Activated gamma-delta T cell (primary cell): ENCODE results near the gene COPB1.
"Not testable (repeated sequence)": the region's sequence is repeated elsewhere in the genome, so short reads cannot be mapped to it uniquely, and the experiment has no call there.

Experiments
- DNase-seq: peaks from one replicate; lab custom pipeline; 2025; lab: John Stamatoyannopoulos, UW
- total RNA-seq, 2 donors: gene quantifications; one replicate each; lab custom pipeline; 2026; lab: John Stamatoyannopoulos, UW

COPB1 gene
- 197 to 246 reads per million in 2 donors for total RNA-seq

DNA sequence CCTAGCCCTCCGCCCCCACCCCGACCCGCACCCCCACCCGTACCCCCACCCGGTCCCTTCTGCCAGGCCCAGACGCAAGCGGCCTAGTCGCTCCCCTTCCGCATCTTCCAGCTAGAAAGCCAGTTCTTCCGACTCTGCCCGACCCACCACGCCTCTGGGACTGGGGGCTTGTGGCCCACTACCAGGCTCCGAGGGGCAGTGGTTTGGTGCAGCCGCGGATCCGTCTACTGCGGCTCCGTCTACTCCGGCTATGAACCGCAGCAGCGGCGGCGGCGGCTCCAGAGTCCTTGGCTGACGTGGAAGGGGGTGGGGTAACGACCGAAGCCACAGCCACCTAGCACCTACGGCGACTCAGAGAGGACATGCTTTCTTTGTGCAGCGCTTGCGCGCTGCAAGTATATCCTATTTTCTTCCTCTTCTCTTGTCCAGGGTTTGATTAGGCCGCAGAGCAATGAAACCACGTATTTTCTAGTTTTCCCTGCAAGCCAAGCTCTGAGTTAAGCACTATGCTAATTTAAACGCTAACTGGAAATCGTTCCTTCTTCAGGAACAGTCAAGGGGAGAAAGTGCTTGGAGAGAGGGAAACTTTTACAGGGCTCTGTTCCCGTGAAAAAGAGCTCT lies at the start of gene COPB1:
Gene COPB1 (minus strand): TSS at position 252 of the 621 bp plus-strand sequence. CDS start 883 bp downstream, outside the sequence.
- DNase-seq, result peak; percentile 85

GRCh38 chr11:14547440-14547839 lies 47.8 kb upstream of the COPB1 start:
- no peak for DNase-seq

GRCh38 chr11:14546672-14547071 lies 47.1 kb upstream of the COPB1 start:
- no peak for DNase-seq

DNA sequence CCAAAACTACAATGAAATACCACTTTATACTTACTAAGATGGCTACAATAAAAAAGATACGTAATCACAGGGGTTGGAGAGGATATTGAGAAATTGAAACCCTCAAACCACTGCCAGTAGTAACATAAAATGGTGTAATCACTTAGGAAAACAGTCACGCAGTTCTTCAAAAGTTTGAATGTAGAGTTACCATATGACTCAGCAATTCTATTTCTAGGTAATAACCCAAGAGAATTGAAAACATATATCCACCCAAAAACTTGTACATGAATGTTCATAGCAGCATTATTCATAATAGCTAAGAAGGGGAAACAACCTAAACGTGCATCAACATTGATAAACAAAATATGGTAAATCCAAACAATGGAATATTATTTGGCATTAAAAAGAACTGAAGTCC lies 45.0 kb upstream of the COPB1 start:
- DNase-seq, result no peak

GRCh38 chr11:14543260-14543659 lies 43.6 kb upstream of the COPB1 start:
- no peak for DNase-seq

GRCh38 chr11:14542324-14542723 lies 42.7 kb upstream of the COPB1 start:
- DNase-seq, result no peak

- no peak for DNase-seq
These were observed 41.8 kb upstream of the COPB1 start for GRCh38 chr11:14541192-14541947.

GRCh38 chr11:14539982-14540421 lies 40.4 kb upstream of the COPB1 start:
- no peak for DNase-seq

DNA sequence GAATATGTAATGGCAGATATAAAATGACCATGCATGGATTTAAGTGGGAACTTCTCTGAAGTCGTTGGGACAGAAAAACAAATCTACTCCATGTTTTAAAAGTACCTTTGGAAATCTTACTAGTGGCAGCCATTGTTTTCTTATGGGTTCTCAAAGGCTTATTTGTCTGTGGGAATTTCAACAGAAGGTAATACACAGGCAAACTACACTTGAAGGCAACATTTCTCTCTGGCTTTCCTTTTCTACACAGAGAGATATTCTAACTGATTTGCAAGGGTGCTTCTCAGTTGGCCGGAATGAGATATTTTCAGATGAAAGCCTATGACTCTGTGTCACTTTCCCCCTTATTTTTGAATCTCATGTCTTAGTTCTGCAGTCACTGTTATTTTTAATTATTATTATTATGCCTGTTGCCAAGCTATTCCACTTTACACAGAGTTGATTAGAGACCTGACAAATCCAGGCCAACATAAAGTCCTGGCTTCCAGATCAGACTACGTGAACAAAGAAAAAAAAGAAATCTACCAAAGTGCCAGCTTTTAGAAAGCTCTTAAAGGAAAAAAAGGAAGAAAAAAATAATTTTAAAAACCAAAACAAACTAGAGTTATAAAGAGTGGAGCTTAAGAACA lies 39.4 kb upstream of the COPB1 start:
- no peak for DNase-seq

- DNase-seq, result no peak
These were observed 38.8 kb upstream of the COPB1 start for GRCh38 chr11:14538271-14538925.

DNA sequence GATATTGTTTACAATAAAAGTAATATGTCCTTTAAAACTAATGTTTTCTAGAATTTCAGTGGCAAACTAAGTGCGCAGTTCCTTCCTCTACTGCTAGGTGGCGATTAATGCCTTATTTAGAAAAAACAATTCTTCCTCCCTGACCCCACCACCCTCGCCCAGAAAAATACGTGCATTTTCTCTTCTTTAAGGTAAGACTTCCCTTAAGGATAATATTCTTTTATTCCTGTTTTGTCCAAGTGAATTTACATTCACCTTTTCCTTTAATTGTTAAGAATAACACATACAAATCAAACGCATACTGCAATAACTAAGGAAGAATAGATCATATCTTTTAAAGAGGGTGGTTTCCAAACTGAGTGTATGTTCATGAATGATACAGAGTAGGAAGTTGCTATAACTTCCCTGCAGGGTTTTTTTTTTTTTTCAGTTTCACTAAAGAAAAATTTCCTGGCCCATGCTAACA lies 37.6 kb upstream of the COPB1 start:
- no peak for DNase-seq

DNA sequence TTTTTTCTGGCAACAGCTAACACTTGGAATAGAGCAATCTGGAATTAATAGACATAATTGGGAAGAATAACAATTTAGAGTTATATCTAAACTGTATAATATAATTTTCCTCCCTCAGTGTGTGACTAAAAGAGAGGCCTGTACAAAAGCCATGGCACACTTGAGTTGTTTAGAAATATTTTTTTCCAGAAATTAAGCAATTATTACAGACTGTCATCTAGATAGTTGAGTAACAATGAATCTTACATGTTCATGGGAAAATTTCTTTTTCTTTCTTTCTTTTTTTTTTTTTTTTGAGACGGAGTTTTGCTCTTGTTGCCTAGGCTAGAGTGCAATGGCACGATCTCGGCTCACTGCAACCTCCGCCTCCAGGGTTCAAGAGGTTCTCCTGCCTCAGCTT lies 35.6 kb upstream of the COPB1 start:
- not testable (repeated sequence) for DNase-seq

DNA sequence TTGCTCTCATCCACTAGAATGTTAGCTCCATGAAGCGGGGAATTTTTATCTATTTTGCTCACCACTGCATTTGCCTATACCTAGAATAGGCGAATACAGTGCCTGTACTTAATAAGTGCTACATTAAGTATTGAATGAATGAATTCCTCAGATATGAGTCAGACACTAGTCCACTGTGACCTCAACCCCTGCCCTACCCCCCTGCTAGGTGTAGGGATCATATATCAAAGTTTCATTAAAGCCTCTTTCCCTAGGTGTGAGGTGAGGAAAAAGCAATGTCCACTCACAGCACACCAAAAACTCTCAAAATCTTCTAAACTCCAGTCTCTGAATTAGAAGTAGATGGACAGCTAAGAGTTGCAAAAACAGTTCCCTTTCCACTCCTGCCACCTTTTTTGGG lies 30.3 kb upstream of the COPB1 start:
- no peak for DNase-seq

DNA sequence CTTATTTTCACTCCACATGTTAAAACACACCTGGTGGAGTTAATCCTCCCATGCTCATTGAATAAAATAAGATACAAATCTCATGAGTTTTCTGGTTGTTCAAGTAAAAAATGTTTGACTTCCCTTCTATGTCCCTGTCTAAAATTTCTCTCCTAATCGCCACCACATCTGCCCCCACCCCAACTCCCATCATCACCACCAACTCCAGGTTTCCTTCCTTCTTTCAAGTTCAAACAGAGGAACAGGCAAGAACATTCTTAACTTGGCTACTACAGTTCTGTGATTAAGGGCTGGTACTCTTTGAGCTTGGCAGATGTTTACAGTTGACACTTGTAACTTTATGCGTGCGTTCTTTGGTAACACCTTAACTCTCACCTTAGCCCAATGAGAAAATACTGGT lies 29.7 kb upstream of the COPB1 start:
- DNase-seq, result no peak

DNA sequence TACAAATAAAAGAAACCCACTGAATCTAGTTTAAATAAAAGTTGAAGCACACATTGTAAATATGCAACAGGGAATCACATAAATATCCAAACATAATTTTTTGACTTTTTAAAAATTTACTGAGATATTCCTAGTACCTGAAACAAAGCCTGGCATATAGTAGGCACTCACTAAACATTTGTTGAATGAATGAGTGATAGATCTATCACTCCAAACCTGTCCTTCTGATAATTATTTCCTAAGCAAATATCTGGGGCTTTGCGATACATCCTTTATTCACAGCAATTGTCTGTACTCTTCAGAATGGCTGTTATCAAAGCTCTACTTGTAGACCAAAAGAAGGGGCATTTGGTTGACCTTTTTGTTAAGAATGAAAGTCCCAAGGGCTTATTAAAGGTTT lies 23.2 kb upstream of the COPB1 start:
- no peak for DNase-seq

DNA sequence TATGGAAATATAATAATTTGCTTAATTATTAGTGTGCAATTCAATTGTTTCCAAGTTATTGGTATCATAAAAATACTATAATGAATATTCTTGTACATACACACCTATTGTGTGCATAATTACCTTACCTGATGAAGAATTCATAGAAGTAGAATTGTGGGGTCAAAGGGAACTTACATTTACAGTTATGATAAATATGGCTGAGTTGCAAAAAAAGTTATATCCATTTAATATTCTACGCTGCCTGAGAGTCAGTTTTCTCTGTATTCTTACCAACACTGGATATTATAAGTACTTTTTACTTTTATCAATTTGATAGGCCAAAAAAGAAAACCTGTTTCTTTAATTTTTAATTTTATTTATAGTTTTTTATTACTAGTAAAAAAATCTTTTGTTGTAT lies 22.6 kb upstream of the COPB1 start:
- no peak for DNase-seq

DNA sequence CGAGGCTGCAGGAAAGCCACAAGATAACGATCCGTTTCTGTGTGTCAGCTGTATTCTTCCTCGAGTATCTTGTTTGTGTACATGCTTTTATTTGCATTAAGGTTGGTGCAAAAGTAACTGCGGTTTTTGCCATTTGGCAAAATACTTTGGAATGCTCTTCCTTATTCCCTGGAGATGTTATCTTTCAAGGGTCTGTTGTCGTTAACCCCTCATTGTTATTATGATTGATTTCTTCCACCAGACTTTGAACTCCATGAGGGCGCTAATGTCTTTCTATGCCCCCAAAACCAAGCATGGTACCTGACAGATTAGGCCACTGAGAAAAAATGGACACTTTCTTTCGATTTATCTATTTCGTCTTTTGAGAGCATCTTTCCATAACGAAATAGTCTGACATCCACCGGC lies 21.1 kb upstream of the COPB1 start:
- DNase-seq, result no peak

GRCh38 chr11:14519917-14520746 lies 20.5 kb upstream of the COPB1 start, which contains the start of gene PSMA1:
PSMA1 (minus strand) TSS chr11:14520386; CDS start chr11:14520299, 87 bp downstream.
- peak; percentile 86 for DNase-seq

- no peak for DNase-seq
These were observed 19.9 kb upstream of the COPB1 start for GRCh38 chr11:14519597-14519916.

DNA sequence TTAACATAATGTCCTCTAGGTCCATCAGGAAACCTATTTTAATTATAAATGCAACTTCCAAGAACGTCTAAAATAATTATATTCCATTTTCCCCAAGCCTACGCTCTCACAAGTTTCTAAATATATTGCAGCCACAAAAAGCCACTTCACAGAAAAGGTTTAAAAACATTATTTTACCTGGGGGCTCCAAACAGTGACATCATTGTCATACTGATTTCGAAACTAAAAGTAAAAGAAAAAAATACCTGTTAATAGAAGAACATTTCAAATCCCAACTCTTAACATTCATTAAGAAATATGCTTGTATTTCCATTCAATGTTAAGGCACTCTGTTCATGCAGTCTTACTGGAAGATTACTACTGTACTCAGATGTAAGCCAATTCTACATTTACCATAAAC lies 19.2 kb upstream of the COPB1 start:
- DNase-seq, result no peak

DNA sequence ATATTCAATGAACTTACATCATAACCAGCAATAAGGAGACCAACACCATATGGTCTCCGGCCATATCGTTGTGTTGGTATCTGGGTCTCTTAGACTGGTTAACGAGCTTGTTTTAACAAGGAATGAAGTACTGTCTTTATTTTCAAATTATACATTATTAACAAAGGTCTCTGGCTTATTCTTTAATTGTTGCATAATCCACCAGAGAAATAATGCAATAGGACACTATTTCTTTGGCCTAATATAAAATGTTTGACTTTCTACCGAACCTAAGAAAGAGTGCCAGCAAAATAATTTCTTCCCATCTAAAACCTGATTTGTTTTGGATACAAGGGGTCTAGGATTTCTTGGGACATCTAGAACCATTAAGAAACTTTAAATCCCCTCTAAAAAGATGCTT lies 14.2 kb upstream of the COPB1 start:
- no peak for DNase-seq

DNA sequence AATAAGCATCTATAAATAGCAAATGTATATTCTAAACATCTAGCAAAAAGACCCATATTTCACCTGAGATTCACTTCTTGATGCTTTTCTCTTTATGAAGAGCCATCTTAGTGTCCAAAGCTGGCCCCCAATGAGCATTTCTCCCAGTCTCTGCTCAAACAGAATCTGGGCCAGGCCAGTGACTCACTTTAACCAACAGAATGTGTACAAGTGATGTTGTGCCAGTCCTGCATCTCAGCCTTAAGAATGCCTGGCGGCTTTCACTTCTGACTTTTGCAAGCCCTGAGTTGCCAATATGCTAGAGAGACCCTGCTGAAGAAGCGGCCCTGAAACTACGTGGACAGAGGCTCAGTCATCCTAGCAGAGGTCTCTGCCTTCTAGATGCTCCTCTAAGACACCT lies 6.9 kb upstream of the COPB1 start:
- DNase-seq, result no peak
